ENCODE measurements around the gene AMDHD1. TPM values are rescaled to one million over a fixed set of nuclear protein-coding genes. Genes with fewer than 3 reads are reported as not detected.

Gene AMDHD1
- total RNA-seq, 1 experiment from 2014 or later = 1.2 TPM

- no TSS peak for BruUV-seq (replicated peaks)
- CTCF ChIA-PET = no interaction called here
- DNase-seq = no peak
- no peak for TF ChIP-seq CTCF (IDR thresholded peaks at IDR 0.05; ENCODE audit: unreplicated experiment)
- intact Hi-C loops (cut with micrococcal nuclease; ENCODE audit: unreplicated experiment) = no loop called here
- Mint-ChIP-seq H3K4me3 (ENCODE audit: low read depth, unreplicated experiment) (no peak overlapping the region), H3K4me1 (ENCODE audit: low read depth, unreplicated experiment) (no peaks in the 10 kb centered on the region), H3K36me3 (ENCODE audit: insufficient read depth, unreplicated experiment) (peaks cover 22% of the 10 kb centered on the region), H3K27me3 (ENCODE audit: unreplicated experiment) (no peaks in the 10 kb centered on the region), H3K9me3 (ENCODE audit: low read depth, unreplicated experiment) (no peaks in the 10 kb centered on the region), H3K27ac (ENCODE audit: unreplicated experiment) (no peak overlapping the region)
Observed at GRCh38 chr12:96007729-96008128, 64.6 kb downstream of the AMDHD1 start.

- CTCF ChIA-PET = interaction anchor here (0.6 kb wide), 1 partner anchor 43 kb away, joined by 6 read pairs; no protein-coding TSS in a partner anchor
- no peak overlapping the region for H3K27ac Mint-ChIP-seq (ENCODE audit: unreplicated experiment)
- no peak for DNase-seq
- H3K27me3 Mint-ChIP-seq (ENCODE audit: unreplicated experiment) = no peaks in the 10 kb centered on the region
- no peak overlapping the region for H3K4me3 Mint-ChIP-seq (ENCODE audit: low read depth, unreplicated experiment)
- peaks cover 26% of the 10 kb centered on the region for H3K36me3 Mint-ChIP-seq (ENCODE audit: insufficient read depth, unreplicated experiment)
- no peaks in the 10 kb centered on the region for H3K4me1 Mint-ChIP-seq (ENCODE audit: low read depth, unreplicated experiment)
- H3K9me3 Mint-ChIP-seq (ENCODE audit: low read depth, unreplicated experiment) = no peaks in the 10 kb centered on the region
- no TSS peak for BruUV-seq (replicated peaks)
- TF ChIP-seq CTCF (IDR thresholded peaks at IDR 0.05; ENCODE audit: unreplicated experiment) = no peak
- intact Hi-C loops (cut with micrococcal nuclease; ENCODE audit: unreplicated experiment) = loop anchor here (1.0 kb wide), 2 partner anchors 43 to 501 kb away; no protein-coding TSS in a partner anchor
Observed at GRCh38 chr12:96014943-96015599, 71.9 kb downstream of the AMDHD1 start.

- no TSS peak for BruUV-seq (replicated peaks)
- Mint-ChIP-seq H3K27me3 (ENCODE audit: unreplicated experiment) (no peaks in the 10 kb centered on the region), H3K4me3 (ENCODE audit: low read depth, unreplicated experiment) (no peak overlapping the region), H3K9me3 (ENCODE audit: low read depth, unreplicated experiment) (no peaks in the 10 kb centered on the region), H3K27ac (ENCODE audit: unreplicated experiment) (no peak overlapping the region), H3K4me1 (ENCODE audit: low read depth, unreplicated experiment) (no peaks in the 10 kb centered on the region), H3K36me3 (ENCODE audit: insufficient read depth, unreplicated experiment) (peaks cover 30% of the 10 kb centered on the region)
- peak; percentile 49 for DNase-seq
- intact Hi-C loops (cut with micrococcal nuclease; ENCODE audit: unreplicated experiment) = loop anchor here (1.0 kb wide), 2 partner anchors 43 to 501 kb away; no protein-coding TSS in a partner anchor
- CTCF ChIA-PET = no interaction called here
- TF ChIP-seq CTCF (IDR thresholded peaks at IDR 0.05; ENCODE audit: unreplicated experiment) = peak; percentile 48
Observed at GRCh38 chr12:96015672-96016071, 72.5 kb downstream of the AMDHD1 start.

Other genes with a start within 250 kb of the AMDHD1 start
- 68.4 and 76.5 TPM in 2 replicates for gene NTN4, start 152.6 kb upstream of the AMDHD1 start, total RNA-seq (2022)
- 49.7 and 55.4 TPM in 2 replicates for gene SNRPF, start 84.4 kb upstream of the AMDHD1 start, total RNA-seq (2022)
- 0.24 TPM in 1 of 2 replicates, not detected in the other for gene CCDC38, start 717 bp upstream of the AMDHD1 start, total RNA-seq (2022)
- 1.4 TPM in 2 replicates for gene HAL, start 53.0 kb downstream of the AMDHD1 start, total RNA-seq (2022)
- gene LTA4H, start 92.3 kb downstream of the AMDHD1 start, total RNA-seq (2022) = 105 and 120 TPM in 2 replicates

All from Calu3 (cell line).